Mesothelial cell of epicardium (in vitro differentiated cells): ENCODE data around the gene KRTAP6-1. TPM values are rescaled to one million over a fixed set of nuclear protein-coding genes. Genes with fewer than 3 reads are reported as not detected.

ENCODE experiments used
- DNase-seq, 2 experiments: peaks; one replicate each; pipeline ENCODE4 v3.0.0; 2021; ENCODE audit warnings: low spot score in 2 of 2; ENCODE audit not compliant: unreplicated experiment in 2 of 2
- H3K27ac Mint-ChIP-seq: 2 replicates; pipeline ENCODE4 v1.8.0; 2021; ENCODE audit warnings: mixed read lengths
- H3K27me3 Mint-ChIP-seq: 2 replicates; pipeline ENCODE4 v1.8.0; 2021; ENCODE audit warnings: low read depth, mixed read lengths
- H3K36me3 Mint-ChIP-seq: 2 replicates; pipeline ENCODE4 v1.8.0; 2021; ENCODE audit warnings: mixed read lengths
- H3K4me1 Mint-ChIP-seq: 2 replicates; pipeline ENCODE4 v1.8.0; 2021; ENCODE audit warnings: mixed read lengths
- H3K4me3 Mint-ChIP-seq: 2 replicates; pipeline ENCODE4 v1.8.0; 2021; ENCODE audit warnings: mild to moderate bottlenecking, moderate library complexity, mixed read lengths
- H3K9me3 Mint-ChIP-seq: 2 replicates; pipeline ENCODE4 v1.8.0; 2021; ENCODE audit warnings: mixed read lengths
- total RNA-seq: library from RNA; stranded (reverse); gene quantifications from 3 replicates; pipeline ENCODE4 v1.2.1, GENCODE V29; 2021
- TF ChIP-seq, protein P1 (sequence below): fragments of 200-600 bp; sonication (generic); IDR thresholded peaks from one replicate; pipeline ENCODE4 v1.5.0; 2021; ENCODE audit warnings: antibody characterized with exemption; ENCODE audit not compliant: unreplicated experiment

KRTAP6-1 gene
- total RNA-seq, 1 donor from 2014 or later, result not detected

DNA sequence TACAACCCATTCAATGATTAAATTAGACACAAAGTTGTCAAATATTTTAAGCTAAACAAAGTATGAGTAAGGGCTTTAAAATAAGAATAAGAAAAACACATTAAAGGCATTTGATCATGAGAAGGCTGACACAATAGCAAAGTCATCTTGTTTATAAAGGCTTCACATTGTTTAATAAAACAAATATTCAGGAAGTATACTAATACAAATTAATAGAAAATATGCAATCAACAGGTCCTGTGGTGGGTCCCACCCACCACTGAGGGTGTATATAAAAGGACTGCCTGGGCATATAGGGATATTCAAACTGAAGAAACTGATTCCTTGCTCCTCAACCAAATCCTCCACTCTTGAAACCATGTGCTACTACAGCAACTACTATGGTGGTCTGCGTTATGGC is 21.2 kb upstream of the KRTAP6-1 start, which contains the start of gene KRTAP20-2:
TSS of gene KRTAP20-2 (plus strand) at position 301 of the 400 bp plus-strand sequence. CDS start at position 359, 58 bp downstream.
- Mint-ChIP-seq H3K27me3 (no peaks in the 10 kb centered on the region), H3K4me1 (no peaks in the 10 kb centered on the region), H3K36me3 (no peaks in the 10 kb centered on the region), H3K9me3 (peaks cover 52% of the 10 kb centered on the region), H3K27ac (no peak within 1 kb of the TSS), H3K4me3 (no peak within 1 kb of the TSS)
- DNase-seq, result no peak
- TF ChIP-seq, protein P1, sequence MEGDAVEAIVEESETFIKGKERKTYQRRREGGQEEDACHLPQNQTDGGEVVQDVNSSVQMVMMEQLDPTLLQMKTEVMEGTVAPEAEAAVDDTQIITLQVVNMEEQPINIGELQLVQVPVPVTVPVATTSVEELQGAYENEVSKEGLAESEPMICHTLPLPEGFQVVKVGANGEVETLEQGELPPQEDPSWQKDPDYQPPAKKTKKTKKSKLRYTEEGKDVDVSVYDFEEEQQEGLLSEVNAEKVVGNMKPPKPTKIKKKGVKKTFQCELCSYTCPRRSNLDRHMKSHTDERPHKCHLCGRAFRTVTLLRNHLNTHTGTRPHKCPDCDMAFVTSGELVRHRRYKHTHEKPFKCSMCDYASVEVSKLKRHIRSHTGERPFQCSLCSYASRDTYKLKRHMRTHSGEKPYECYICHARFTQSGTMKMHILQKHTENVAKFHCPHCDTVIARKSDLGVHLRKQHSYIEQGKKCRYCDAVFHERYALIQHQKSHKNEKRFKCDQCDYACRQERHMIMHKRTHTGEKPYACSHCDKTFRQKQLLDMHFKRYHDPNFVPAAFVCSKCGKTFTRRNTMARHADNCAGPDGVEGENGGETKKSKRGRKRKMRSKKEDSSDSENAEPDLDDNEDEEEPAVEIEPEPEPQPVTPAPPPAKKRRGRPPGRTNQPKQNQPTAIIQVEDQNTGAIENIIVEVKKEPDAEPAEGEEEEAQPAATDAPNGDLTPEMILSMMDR, result no peak

DNA sequence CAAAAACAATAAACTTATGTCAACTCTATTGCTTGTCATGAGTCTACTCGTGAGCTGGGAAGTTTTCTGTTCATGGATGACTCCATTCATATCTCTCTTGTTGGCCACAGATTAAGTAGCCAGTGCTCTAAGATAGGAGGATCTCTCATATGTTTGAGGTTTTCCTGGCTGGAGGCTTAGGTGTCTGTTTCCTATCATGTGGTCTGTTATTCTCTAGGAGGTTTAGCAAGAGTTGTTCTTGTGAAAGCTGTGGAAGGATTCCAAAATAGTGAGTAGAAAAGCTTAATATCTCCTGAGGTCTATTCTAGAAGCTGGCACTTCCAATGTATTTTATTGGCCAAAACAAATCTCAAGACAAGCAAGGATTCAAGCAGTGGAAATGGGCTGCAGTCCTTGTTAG is 15.5 kb upstream of the KRTAP6-1 start:
- peaks cover 62% of the 10 kb centered on the region for H3K9me3 Mint-ChIP-seq

DNA sequence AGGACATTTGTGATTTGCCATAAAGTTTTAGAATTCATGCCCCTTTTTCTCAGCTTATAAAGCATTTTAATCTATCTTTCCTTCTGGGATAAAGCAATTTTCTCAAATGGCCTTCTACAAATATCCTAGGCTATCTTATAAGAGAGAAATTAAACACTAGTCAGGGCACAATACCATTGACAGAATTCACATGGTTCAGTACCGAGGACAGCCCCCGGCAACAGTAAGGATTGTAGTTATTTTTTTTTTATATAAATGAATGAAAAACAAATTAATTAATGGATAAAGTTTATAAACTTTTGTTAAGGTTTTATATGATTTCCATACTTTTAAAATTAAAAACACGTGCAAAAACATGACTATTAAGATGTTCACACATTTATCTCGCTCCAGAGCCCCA is 14.4 kb upstream of the KRTAP6-1 start:
- Mint-ChIP-seq H3K27ac (no peak overlapping the region), H3K27me3 (no peaks in the 10 kb centered on the region), H3K9me3 (peaks cover 61% of the 10 kb centered on the region), H3K36me3 (no peaks in the 10 kb centered on the region), H3K4me3 (no peak overlapping the region), H3K4me1 (no peaks in the 10 kb centered on the region)
- DNase-seq, result no peak
- TF ChIP-seq, protein P1, result no peak

More for the DNA sequence above, 15.5 kb upstream of the KRTAP6-1 start:
- DNase-seq, result no peak
- Mint-ChIP-seq H3K36me3 (no peaks in the 10 kb centered on the region), H3K27ac (no peak overlapping the region), H3K4me1 (no peaks in the 10 kb centered on the region), H3K27me3 (no peaks in the 10 kb centered on the region), H3K4me3 (no peak overlapping the region)
- TF ChIP-seq, protein P1, result no peak

DNA sequence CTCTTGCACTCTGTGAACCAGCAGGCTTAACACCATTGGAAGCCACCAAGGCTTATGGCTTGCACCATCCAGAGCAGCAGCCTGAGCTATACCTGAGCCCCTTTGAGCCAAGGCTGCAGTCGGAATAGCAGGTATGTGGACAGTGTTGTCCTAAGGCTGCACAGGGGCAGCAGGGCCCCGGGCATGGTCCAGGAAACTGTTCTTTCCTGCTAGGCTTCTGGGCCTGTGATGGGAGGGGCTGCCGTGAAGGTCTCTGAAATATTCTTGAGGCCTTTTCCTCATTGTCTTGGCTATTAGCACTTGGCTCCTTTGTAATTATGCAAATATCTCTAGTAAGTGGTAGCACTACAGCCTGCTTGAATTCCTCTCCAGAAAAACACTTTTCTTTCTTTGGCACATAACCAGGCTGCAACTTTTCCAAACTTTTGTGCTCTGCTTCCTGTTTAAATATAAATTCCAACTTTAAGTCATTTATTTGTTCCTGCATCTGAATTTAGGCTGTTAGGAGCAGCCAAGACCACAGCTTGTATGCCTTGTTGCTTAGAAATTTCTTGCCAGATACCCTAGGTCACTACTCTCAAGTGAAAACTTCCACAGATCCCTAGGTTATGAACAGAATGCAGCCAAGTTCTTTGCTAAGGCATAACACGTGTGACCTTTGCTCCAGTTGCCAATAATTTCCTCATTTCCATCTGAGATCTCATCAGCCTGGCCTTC is 11.9 kb upstream of the KRTAP6-1 start:
- TF ChIP-seq, protein P1, result no peak
- no peaks in the 10 kb centered on the region for H3K36me3 Mint-ChIP-seq

DNA sequence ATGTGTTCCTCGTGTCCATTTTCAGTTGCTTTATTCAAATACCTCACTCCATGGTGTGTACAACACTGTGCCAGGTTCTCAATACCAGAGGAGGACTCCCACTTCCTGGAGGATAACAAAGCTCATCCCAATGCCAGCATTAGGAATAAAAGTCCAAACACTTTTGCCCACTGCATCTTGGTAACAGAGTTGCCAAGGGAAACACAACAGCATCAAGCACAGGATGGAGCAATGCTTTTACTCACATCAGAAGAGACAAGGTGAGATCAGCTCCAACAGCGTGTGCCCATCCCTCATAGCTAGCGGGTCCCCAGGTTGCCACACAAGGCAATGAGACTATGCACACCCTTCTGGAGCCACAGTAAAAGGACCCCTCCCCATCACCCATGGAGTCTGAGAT is 9.6 kb upstream of the KRTAP6-1 start:
- Mint-ChIP-seq H3K27ac (no peak overlapping the region), H3K9me3 (peaks cover 51% of the 10 kb centered on the region), H3K27me3 (no peaks in the 10 kb centered on the region), H3K36me3 (no peaks in the 10 kb centered on the region), H3K4me3 (no peak overlapping the region), H3K4me1 (no peaks in the 10 kb centered on the region)
- DNase-seq, result no peak
- TF ChIP-seq, protein P1, result no peak

More for the DNA sequence above, 11.9 kb upstream of the KRTAP6-1 start:
- peaks cover 53% of the 10 kb centered on the region for H3K9me3 Mint-ChIP-seq
- H3K4me3 Mint-ChIP-seq, result no peak overlapping the region
- no peaks in the 10 kb centered on the region for H3K27me3 Mint-ChIP-seq
- no peak for DNase-seq
- no peak overlapping the region for H3K27ac Mint-ChIP-seq
- no peaks in the 10 kb centered on the region for H3K4me1 Mint-ChIP-seq

DNA sequence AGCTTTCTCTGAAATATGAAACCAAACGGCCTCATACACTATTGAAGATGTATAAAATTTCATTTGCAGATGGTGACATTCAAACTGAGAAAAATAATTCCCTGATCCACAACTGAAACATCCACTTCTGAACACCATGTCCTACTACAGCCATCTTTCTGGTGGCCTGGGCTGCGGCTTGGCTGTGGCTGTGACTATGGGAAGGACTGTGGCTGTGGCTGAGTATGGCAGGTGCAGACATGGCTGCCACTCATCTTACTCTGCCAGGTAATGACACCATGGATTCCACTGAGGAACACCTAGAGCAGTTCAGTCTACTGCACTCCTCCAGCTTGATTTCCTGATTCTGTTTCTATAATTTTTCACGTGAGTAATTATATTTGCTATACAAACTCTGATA is 6.8 kb upstream of the KRTAP6-1 start, which contains the start of gene KRTAP20-4:
TSS of gene KRTAP20-4 (plus strand) at position 106 of the 400 bp plus-strand sequence.
- DNase-seq, result no peak
- no peaks in the 10 kb centered on the region for H3K4me1 Mint-ChIP-seq

More for the DNA sequence above, 6.8 kb upstream of the KRTAP6-1 start, which contains the start of gene KRTAP20-4:
- TF ChIP-seq, protein P1, result no peak
- Mint-ChIP-seq H3K27me3 (no peaks in the 10 kb centered on the region), H3K4me3 (no peak within 1 kb of the TSS), H3K9me3 (peaks cover 54% of the 10 kb centered on the region), H3K36me3 (no peaks in the 10 kb centered on the region), H3K27ac (no peak within 1 kb of the TSS)
